ENCODE measurements around the gene PEX3. TPM values are rescaled to one million over a fixed set of nuclear protein-coding genes. Genes with fewer than 3 reads are reported as not detected.

The PEX3 gene
- total and polyA plus RNA-seq, 2 experiments from 2014 or later: 23.2 to 24.5 TPM

GRCh38 chr6:143516690-143517446 lies 66.3 kb downstream of the PEX3 start:
- H3K4me1 ChIP-seq (ENCODE audit: insufficient read depth): peaks cover 2% of the 10 kb centered on the region
- DNase-seq (ENCODE audit: low spot score): no peak
- H4K20me1 ChIP-seq (ENCODE audit: insufficient read depth, poor library complexity, severe bottlenecking): no peaks in the 10 kb centered on the region
- no peak overlapping the region for H3K4me3 ChIP-seq
- no peak overlapping the region for H2AFZ ChIP-seq
- H3K79me2 ChIP-seq: no peaks in the 10 kb centered on the region
- WGBS (ENCODE audit: low lambda C conversion rate, missing lambda C conversion rate): 74% methylated on average over 2 of the region's 2 CpGs
- H3K27ac ChIP-seq: no peak overlapping the region
- no peaks in the 10 kb centered on the region for H3K27me3 ChIP-seq
- TF ChIP-seq CTCF (IDR thresholded peaks at IDR 0.05; ENCODE audit: poor library complexity) (no peak), EZH2 (IDR thresholded peaks at IDR 0.05; ENCODE audit: borderline replicate concordance) (no peak), EZH2phosphoT487 (IDR thresholded peaks at IDR 0.05; ENCODE audit: low read depth, severe bottlenecking, unreplicated experiment) (no peak)
- no peak overlapping the region for H3K4me2 ChIP-seq
- H3K9me3 ChIP-seq (ENCODE audit: low read depth): no peaks in the 10 kb centered on the region
- H3K36me3 ChIP-seq (replicated peaks; ENCODE audit: insufficient read depth, low read depth): no peaks in the 10 kb centered on the region
- H3K9me2 ChIP-seq (replicated peaks; ENCODE audit: insufficient read depth): no peaks in the 10 kb centered on the region

- Histone ChIP-seq H3K4me1 (ENCODE audit: insufficient read depth) (no peaks in the 10 kb centered on the region), H3K4me2 (no peak overlapping the region), H3K36me3 (replicated peaks; ENCODE audit: insufficient read depth, low read depth) (no peaks in the 10 kb centered on the region), H3K27me3 (no peaks in the 10 kb centered on the region), H3K79me2 (no peaks in the 10 kb centered on the region), H3K4me3 (no peak overlapping the region), H3K9me2 (replicated peaks; ENCODE audit: insufficient read depth) (no peaks in the 10 kb centered on the region), H2AFZ (no peak overlapping the region), H3K9me3 (ENCODE audit: low read depth) (no peaks in the 10 kb centered on the region), H3K27ac (no peak overlapping the region), H4K20me1 (ENCODE audit: insufficient read depth, poor library complexity, severe bottlenecking) (no peaks in the 10 kb centered on the region)
- DNase-seq (ENCODE audit: low spot score): no peak
- 68% methylated on average over 3 of the region's 3 CpGs for WGBS (ENCODE audit: low lambda C conversion rate, missing lambda C conversion rate)
- no peak for TF ChIP-seq EZH2phosphoT487 (IDR thresholded peaks at IDR 0.05; ENCODE audit: low read depth, severe bottlenecking, unreplicated experiment)
Measured at GRCh38 chr6:143517447-143517773, 66.8 kb downstream of the PEX3 start.

- H3K4me1 ChIP-seq (ENCODE audit: insufficient read depth): no peaks in the 10 kb centered on the region
- no peak overlapping the region for H3K27ac ChIP-seq
- H3K9me3 ChIP-seq (ENCODE audit: low read depth): no peaks in the 10 kb centered on the region
- H3K9me2 ChIP-seq (replicated peaks; ENCODE audit: insufficient read depth): no peaks in the 10 kb centered on the region
- no peak overlapping the region for H3K4me2 ChIP-seq
- H3K36me3 ChIP-seq (replicated peaks; ENCODE audit: insufficient read depth, low read depth): no peaks in the 10 kb centered on the region
- H3K27me3 ChIP-seq: no peaks in the 10 kb centered on the region
- H4K20me1 ChIP-seq (ENCODE audit: insufficient read depth, poor library complexity, severe bottlenecking): no peaks in the 10 kb centered on the region
- H3K79me2 ChIP-seq: no peaks in the 10 kb centered on the region
- no peak for TF ChIP-seq EZH2 (IDR thresholded peaks at IDR 0.05; ENCODE audit: borderline replicate concordance)
- no peak for TF ChIP-seq CTCF (IDR thresholded peaks at IDR 0.05; ENCODE audit: poor library complexity)
- TF ChIP-seq EZH2phosphoT487 (IDR thresholded peaks at IDR 0.05; ENCODE audit: low read depth, severe bottlenecking, unreplicated experiment): no peak
- DNase-seq (ENCODE audit: low spot score): no peak
- no peak overlapping the region for H3K4me3 ChIP-seq
- no peak overlapping the region for H2AFZ ChIP-seq
- WGBS (ENCODE audit: low lambda C conversion rate, missing lambda C conversion rate): 75% methylated on average over 8 of the region's 8 CpGs
Measured at GRCh38 chr6:143522039-143522600, 71.5 kb downstream of the PEX3 start.

- Histone ChIP-seq H3K79me2 (no peaks in the 10 kb centered on the region), H3K27ac (no peak overlapping the region), H2AFZ (no peak overlapping the region), H3K9me3 (ENCODE audit: low read depth) (no peaks in the 10 kb centered on the region), H3K4me3 (no peak overlapping the region), H3K27me3 (no peaks in the 10 kb centered on the region), H3K4me2 (no peak overlapping the region), H3K4me1 (ENCODE audit: insufficient read depth) (no peaks in the 10 kb centered on the region), H4K20me1 (ENCODE audit: insufficient read depth, poor library complexity, severe bottlenecking) (no peaks in the 10 kb centered on the region), H3K9me2 (replicated peaks; ENCODE audit: insufficient read depth) (no peaks in the 10 kb centered on the region), H3K36me3 (replicated peaks; ENCODE audit: insufficient read depth, low read depth) (no peaks in the 10 kb centered on the region)
- TF ChIP-seq EZH2 (IDR thresholded peaks at IDR 0.05; ENCODE audit: borderline replicate concordance): no peak
- TF ChIP-seq CTCF (IDR thresholded peaks at IDR 0.05; ENCODE audit: poor library complexity): no peak
- TF ChIP-seq EZH2phosphoT487 (IDR thresholded peaks at IDR 0.05; ENCODE audit: low read depth, severe bottlenecking, unreplicated experiment): no peak
- no peak for DNase-seq (ENCODE audit: low spot score)
- 91% methylated on average over 1 of the region's 1 CpG for WGBS (ENCODE audit: low lambda C conversion rate, missing lambda C conversion rate)
Measured at GRCh38 chr6:143525356-143525755, 74.8 kb downstream of the PEX3 start.
